ENCODE data around the gene CNIH2.
"Not testable (repeated sequence)": the region's sequence is repeated elsewhere in the genome, so short reads cannot be mapped to it uniquely, and the experiment has no call there.

CNIH2 gene

GRCh38 chr11:66316849-66317251 is 38.9 kb downstream of the CNIH2 start, which contains the start of gene CD248:
TSS of gene CD248 (minus strand) at chr11:66317044. CDS start at chr11:66317027, 17 bp downstream.
- DNase-seq: peak; percentile 93

GRCh38 chr11:66317322-66317722 is 39.3 kb downstream of the CNIH2 start:
- DNase-seq: peak; percentile 82

- DNase-seq: peak; percentile 91
These were observed 40.0 kb downstream of the CNIH2 start for GRCh38 chr11:66317723-66318599.

GRCh38 chr11:66318600-66318970 is 40.6 kb downstream of the CNIH2 start:
- peak; percentile 63 for DNase-seq

- DNase-seq: not testable (repeated sequence)
These were observed 42.3 kb downstream of the CNIH2 start for GRCh38 chr11:66320289-66320688.

- DNase-seq: not testable (repeated sequence)
These were observed 42.8 kb downstream of the CNIH2 start for GRCh38 chr11:66320748-66321147.

- DNase-seq: no peak
These were observed 43.6 kb downstream of the CNIH2 start for GRCh38 chr11:66321606-66322005.

- DNase-seq: peak; percentile 50
These were observed 44.9 kb downstream of the CNIH2 start for GRCh38 chr11:66322732-66323427.

GRCh38 chr11:66323684-66324083 is 45.7 kb downstream of the CNIH2 start:
- no peak for DNase-seq

- peak; percentile 80 for DNase-seq
These were observed 46.7 kb downstream of the CNIH2 start for GRCh38 chr11:66324664-66325063.

GRCh38 chr11:66325263-66325671 is 47.3 kb downstream of the CNIH2 start:
- no peak for DNase-seq

- DNase-seq: peak; percentile 56
These were observed 48.5 kb downstream of the CNIH2 start for GRCh38 chr11:66326261-66327111.

- peak; percentile 77 for DNase-seq
These were observed 49.4 kb downstream of the CNIH2 start for GRCh38 chr11:66327171-66328030.

GRCh38 chr11:66328031-66328301 is 50.0 kb downstream of the CNIH2 start:
- no peak for DNase-seq

GRCh38 chr11:66328302-66329144 is 50.5 kb downstream of the CNIH2 start:
- peak; percentile 73 for DNase-seq

GRCh38 chr11:66329165-66329673 is 51.2 kb downstream of the CNIH2 start:
- DNase-seq: no peak

- DNase-seq: no peak
These were observed 53.0 kb downstream of the CNIH2 start for GRCh38 chr11:66330931-66331330.

GRCh38 chr11:66331542-66332370 is 53.8 kb downstream of the CNIH2 start:
- no peak for DNase-seq

- DNase-seq: no peak
These were observed 54.6 kb downstream of the CNIH2 start for GRCh38 chr11:66332371-66333219.
